HK-2 (cell line): ENCODE measurements around the gene PACS1.
"Not testable (repeated sequence)": the region's sequence is repeated elsewhere in the genome, so short reads cannot be mapped to it uniquely, and the experiment has no call there.

Experiments
- DNase-seq: peaks from one replicate; pipeline ENCODE4 v3.0.0-alpha.2; 2018; ENCODE audit not compliant: unreplicated experiment

Gene PACS1

DNA sequence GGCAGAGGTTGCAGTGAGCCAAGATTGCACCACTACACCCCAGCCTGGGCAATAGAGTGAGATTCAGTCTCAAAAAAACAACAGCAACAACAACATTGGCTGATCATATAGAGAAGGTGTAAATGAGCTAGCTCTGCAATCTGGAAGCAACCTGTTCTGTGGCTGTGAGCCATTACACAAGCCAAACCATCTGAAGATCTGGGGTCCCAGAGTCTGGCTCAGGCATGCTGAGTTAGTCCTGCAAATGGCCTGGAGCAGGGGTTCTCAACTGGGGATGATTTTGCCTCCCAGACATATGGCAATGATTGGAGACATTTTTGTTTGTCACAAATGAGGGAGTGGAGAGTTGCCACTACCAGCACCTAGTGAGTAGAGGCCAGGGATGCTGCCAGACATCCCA, 156.0 kb downstream of the PACS1 start:
- DNase-seq = no peak

DNA sequence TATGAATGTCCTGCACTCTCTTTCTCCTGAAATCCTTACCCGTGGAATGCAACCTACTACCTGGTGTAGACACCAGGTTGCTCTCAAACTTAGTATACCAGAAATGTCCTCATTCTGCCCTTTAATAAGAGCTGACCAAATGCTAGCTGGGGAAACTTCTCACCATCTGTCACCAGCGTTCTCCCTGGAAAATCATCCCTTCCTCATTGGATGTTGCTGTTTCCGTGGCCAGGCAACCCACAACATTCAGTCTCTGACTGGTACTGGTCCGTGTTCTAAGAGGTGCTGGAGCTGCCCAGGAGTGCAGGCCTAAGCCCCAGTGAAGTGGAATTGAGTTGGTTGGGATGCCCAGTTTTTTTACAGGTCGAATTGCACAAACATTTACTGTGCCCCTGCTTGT, 157.6 kb downstream of the PACS1 start:
- no peak for DNase-seq

DNA sequence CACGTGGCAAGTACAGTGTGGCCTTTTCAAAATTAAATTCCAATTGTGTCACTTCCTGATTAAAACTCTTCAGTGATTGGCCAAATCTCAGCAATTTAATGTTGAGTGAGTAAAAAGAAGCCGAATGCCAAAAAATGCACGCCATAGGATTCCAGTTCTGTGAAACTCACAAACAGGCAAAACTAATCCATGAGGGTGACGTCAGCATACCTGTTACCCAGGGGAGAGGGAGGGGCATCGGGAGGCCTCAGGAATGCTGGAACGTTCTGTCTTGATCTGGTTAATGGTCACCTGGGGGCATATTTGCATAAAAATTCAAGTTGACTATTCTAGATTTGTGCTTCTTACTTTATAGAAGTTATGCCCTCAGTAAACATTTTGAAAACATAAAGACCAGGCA, 158.4 kb downstream of the PACS1 start:
- DNase-seq = no peak

DNA sequence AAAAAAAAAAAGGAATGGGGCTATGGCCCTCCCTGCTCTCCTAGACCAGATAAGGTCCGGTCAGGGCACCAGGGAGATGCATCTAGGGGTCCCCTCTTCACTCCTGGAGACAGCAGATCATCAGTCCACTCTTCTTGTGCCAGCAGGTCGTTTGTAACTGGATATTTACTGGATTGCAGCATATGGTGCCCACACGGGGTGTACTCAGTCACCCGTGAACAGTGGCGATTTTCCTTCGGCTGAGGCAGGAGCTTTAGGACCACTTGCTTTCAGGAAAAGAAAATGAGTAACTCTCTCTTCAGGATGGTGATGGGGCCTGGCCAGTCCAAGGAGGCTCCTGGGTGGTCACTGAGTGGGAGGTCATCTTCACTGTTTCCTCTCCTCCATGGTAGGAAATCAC, 160.1 kb downstream of the PACS1 start:
- DNase-seq = no peak

DNA sequence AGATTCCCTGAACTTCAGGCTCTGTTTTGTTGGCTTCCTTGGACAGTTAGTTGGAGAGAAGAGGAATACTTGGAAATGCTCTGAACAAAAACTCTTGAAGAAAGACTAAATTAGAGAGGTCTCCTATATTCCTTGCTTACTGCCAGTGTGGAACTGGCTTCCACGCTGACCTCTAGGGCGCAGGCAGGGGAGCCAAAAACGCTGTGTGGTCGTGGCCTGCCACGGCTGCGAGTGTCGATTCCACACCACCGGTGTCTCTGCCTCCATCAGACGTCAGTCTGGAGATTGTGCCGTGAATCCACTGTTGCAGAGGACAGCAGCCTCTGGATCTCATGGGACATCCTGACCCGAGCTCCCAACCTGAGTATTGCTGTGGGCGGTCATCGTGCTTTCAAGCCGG, 160.9 kb downstream of the PACS1 start:
- no peak for DNase-seq

DNA sequence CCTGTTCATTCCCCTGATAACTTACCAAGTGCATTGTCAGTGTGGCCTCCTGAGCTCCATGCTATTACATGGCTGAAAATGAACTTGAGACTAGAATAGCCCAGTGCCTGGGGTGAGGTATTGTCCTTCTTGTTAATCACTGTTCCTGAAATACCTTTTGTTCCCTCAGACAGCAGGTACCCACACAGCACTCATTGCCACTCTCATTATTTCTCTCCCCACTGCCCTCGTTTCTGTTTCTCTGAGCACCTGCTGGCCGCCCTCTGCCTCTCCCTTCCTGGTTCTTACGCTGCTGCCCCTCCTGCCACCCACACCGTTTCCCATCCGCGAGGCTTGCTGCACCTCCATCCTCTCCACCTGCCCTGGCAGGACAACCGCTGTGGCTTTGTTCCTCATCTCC, 161.5 kb downstream of the PACS1 start:
- DNase-seq = no peak

DNA sequence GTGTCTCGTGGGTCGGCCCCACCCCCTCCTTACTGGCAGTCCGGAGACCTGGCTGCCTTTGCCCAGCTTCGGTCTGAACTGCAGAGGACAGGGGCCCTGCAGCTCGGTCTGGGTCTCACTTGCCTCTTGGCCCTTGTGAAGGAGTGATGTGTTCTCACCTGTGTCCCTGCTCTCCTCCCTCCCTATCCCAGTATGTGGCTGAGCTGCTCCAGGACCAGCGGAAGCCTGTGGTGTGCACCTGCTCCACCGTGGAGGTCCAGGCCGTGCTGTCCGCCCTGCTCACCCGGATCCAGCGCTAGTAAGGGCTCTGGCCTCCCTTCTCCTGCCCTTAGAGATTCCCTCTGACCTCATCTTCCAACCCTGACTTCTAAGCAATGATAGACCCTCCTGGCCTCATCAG, 162.7 kb downstream of the PACS1 start:
- no peak for DNase-seq

DNA sequence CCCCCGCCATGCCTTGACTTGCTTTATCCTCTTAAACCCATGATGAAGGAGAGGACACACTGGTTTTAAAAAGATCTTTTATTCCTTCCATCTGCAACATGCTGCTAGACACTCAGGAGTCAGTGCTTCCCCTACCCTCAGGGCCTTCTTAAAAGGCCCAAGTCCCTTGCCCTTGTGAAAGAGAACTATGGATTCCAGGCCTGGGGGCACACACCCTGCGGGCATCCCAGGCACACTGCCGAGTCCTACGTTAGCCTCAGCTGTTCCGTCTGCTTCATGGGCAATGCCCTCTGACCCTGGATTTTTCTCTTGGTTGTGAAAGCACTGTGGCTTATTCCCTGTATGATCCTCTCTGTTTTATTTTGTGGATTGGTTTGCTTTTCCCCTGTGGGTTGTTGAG, 163.2 kb downstream of the PACS1 start:
- no peak for DNase-seq

DNA sequence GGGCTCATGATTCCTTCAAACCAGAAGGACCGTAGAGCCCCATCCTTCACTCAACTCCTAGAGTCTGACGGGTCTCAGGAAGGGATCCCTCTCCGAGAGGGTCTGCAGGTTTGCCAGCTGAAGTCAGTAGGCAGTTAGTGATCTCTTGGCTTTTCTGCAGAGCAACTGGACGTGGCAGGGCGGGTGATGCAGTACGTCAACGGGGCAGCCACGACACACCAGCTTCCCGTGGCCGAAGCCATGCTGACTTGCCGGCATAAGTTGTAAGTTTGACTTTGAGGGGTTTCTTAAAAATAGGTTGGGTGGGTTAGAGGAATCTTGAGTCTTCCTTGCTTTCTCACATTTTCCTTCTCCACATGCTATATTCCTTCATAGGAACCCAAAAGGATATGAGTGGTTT, 165.1 kb downstream of the PACS1 start:
- no peak for DNase-seq

DNA sequence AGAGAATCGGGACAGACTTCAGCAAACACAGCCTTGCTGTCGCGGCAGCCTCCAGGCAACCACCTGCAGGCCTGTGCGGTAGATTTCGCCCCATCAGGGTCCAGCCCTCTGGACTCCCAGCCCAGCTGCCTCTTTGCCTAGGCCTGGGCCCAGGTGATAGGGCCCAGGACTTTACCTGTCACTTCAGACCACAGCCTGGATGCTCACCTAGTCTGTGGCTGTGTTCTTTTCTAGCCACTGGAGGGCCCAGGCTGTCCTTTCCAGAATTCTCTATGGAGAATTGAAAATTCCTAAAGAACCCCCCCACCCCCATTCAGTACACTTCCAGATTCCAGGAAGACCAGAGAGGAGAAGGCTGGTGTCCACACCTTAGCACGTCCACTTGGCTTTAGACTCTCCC, 167.8 kb downstream of the PACS1 start:
- no peak for DNase-seq

DNA sequence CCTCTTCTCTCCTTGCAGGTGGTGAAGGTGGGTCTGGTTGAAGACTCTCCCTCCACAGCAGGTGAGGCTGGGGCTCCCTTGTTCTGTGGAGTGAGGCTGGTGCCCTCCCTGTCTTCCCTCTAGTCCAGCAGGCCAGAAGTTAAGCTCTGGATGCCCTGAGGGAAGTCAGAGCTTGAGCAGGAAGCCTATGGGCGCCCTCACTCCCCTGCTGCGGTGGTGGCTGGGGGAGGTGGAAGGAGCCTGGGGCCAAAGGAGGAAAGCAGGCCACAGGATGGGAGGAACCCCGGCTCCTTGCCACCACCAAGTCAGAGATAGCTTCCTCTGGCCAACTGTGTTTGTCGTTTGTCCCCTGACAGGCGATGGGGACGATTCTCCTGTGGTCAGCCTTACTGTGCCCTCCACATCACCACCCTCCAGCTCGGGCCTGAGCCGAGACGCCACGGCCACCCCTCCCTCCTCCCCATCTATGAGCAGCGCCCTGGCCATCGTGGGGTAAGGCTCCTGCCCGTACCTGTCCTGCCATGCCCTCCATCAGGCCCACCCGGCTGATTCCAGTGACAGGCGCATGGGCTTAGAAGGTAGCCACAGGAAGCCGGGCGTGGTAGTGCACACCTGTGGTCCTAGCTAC, 168.8 kb downstream of the PACS1 start:
- no peak for DNase-seq

DNA sequence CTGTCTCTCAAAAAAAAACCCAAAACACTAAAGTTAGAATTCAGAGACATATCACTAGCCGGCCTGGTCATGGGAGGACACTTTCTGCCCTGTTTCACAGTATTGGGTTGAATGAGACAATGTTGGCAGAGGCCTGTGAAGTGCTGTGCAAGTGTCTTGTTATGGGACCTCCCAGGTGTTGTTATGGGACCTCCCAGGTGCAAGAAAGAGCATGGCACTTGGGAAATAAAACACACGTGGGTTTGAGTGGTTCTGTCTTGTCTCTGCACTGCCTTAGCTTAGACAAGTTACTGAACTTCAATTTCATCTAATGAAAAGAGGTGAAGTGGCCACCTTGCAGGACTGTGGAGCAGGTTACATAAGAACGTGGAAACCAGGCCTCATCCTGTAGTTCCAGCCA, 169.4 kb downstream of the PACS1 start:
- no peak for DNase-seq

DNA sequence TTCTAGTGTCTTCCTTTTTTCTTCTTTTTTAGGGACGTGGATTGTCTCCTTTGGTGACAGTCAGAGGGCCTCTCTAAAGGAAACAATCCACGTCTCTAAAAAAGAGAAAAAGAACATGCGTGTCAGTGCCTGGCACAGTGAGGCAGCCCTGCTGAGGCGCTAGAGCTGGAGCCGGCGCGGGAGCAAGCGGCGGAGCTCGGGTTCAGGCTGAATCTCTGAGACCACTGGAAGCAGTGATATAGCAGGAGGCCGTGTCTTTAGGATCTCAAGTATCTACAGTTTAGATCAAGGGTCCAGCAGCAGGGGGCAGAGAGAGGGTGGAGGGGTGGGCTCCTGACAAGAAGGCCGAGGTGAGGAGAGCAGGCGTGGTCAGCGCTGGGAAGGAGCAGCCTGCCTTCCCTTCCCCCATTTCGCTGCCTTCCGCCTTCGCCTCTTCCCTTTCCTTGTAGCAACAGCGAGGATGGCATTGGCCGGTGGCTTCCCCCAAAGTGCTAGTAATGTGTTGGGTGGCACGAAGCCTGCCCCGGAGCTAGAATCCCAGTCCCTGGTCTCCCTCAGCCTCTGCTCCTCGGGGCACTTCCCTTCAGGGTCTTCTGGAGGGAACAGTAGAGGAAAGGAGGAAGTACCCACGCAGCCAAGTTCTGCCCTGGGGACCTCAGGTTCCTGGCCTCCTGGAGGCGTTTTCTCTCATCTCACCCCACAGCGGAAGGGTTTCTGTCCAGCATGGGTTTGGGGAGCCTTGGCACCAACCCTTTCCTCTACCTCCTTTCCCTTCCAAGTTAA, 170.1 kb downstream of the PACS1 start:
- no peak for DNase-seq

DNA sequence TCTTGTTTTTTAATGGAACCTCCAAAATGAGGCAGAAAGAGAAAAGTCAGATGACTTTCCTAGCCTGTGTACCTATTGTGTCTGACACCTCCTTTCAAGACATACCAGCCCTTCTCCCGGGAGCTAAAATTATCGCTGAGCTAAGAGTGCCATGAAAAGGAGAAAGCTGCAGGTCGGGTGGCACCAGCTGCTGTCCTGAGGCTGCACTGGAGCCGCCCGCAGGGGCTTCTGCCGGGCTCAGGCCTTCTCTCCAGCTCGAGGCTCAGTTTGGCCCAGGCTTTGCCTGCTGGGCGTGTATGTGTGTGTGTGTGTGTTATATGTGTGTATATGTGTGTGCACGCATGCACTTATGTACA, 170.7 kb downstream of the PACS1 start:
- no peak for DNase-seq

DNA sequence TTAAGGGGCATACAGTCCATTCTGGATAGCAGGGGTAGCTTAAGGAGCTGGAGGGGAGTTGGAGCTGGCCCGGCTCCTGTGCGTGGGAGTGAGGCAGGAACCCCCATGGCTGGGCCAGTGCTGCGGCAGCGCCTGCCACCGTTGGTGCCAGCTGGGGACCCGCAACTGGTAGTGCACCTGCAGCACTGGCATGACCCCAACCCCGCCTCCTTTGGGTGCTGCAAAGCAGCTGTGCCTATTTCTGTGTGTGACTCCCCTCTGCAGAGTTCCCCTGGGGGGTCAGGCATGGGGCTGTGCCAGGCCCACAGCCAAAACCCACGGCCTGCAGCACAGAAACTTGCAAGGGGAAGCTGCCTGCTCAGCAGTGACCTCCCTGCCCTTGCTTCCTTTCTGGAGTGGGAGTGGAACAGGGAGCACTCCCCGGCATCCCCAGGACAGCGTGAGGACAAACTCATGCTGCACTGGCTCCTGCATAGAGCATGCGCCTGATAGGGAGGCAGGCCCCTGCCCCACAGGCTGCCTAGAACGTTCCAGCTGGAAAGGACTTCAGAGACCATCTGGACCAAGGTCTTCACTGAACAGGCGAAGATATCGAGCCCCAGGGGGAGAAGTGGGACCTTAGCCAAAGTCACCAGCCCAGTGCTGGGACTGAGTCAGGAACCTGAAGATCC, 172.2 kb downstream of the PACS1 start:
- no peak for DNase-seq

DNA sequence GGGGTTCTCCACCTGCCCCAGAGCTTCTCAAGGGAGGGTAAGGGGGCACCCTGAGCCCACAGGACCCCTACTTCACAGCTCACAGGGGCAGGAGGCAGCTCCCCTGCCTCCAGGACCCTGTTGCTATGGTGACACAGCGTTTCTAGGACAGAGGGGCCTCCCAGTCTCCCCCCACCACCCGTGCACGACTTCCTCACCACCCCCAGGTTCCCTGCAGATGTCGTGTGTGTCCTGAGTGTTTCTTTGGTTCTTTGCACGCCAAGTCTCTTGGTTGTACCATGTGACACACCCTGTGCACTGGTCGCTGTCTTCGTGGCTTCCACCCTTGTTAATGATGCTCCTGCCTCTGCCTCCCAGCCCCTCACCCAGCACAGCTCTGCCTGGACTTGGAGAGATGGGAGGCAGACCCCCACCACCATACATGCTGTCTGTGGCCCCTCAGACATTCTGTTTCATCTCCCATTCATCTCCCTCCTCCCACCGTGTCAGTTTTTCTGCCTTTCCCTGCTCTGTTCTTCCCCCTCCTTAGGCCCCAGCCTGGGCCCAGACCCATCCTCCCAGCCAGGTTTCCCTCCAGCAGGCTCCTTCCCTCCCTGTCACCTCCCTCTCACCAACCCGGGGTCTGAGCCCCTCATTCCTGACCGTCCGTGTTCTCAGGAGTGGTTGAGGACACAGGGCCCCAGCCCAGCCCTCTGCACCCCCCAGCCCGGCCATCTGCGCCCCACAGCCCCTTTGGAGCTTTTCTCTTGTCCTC, 173.9 kb downstream of the PACS1 start:
- no peak for DNase-seq

DNA sequence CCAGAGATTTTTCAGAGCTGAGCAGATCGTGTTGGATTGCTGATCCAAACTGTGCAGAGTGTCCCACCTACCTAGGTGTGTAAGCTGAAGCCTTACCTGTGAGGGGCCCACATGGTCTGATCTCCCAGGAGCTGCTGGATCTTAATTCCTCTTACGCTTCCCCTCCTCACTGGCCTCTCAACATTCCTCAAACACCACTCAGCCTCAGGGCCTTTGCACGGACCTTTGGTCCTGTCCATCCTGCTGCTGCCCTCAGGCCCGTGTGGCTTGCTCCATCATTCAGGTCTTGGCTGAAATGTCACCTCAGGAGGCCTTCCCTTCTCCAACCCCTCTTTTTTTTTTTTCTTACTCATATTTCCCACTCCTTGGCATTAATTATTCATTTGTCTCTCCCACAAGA, 177.2 kb downstream of the PACS1 start:
- DNase-seq = no peak

DNA sequence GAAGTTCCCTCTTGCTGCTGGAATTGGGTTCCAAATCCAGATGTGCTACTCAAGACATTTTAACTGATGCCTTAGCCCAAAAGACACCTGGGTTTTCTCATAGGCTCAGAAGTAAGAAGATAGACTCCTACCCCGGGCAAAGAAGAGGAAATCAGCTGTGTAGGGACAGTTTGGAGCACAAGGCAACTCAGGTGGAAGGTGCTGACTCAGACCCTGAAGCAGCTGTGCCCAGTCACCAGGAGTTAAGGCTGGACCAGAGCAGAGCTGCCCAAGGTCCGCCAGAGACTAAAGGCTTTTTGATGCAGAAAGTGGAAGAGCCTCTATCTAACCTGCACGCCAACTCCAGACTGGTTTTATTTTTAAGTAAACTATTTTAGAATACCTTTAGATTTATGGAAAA, 177.7 kb downstream of the PACS1 start:
- no peak for DNase-seq

DNA sequence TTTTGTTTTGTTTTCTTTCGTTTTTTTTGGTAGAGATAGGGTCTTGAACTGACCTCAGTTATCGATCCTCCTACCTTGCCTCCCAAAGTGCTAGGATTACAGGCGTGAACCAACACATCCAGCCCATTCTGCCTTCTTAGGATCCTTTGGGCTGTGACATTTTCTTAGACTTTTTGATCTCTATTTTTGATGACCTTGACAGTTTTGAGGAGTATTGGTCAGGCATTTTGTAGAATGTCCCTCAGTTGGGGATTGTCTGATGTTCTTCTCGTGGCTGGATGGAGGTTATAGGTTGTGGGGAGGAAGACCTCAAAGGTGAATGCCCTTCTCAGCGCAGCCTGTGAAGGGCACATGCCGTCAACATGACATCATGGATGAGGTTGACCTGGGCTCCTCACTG, 178.8 kb downstream of the PACS1 start:
- no peak for DNase-seq

DNA sequence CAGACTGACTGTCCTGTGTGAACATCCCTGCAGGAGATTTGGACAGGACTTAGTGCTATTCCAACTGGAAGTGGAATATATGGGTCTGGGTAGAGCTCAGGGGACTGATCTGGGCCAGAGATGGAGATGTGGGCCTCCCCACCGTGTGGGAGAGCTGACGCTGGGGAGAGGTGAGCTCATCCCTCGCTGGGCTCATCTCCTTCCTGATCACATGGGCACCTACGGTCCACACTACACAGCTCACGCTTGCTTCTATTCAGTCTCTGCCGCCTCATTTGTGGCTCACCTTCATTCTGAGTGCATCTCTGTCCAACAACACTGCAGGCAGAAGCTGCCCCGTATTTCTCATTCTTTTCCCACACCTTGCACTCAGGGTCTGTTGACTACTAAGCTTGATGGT, 181.7 kb downstream of the PACS1 start:
- DNase-seq = no peak

DNA sequence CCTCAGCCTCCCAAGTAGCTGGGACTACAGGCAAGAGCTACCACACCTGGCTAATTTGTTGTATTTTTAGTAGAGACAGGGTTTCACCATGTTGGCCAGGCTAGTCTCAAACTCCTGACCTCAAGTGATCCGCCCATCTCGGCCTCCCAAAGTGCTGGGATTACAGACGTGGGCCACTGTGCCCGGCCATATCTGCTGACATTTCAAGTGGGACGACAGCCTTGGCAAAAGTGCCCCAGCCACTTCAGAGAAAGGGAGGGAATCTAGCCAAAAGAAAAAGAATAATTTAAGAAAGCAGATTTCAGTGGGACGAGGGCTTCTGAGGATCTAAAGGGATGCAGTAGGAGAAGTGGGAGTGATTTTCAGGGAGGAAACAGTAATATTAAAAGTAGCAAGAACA, 183.0 kb downstream of the PACS1 start:
- DNase-seq = not testable (repeated sequence)

DNA sequence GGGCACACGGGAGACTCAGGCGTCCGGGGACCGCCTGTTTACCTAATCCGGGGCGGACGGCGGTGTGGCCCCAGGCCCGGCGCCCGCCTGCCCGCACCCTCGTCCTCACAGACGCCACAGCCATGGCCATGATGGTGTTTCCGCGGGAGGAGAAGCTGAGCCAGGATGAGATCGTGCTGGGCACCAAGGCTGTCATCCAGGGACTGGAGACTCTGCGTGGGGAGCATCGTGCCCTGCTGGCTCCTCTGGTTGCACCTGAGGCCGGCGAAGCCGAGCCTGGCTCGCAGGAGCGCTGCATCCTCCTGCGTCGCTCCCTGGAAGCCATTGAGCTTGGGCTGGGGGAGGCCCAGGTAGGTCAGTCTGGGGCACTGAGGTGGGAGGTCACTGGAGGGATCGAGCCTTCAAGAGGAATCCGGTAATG, 188.4 kb downstream of the PACS1 start:
- DNase-seq = no peak

DNA sequence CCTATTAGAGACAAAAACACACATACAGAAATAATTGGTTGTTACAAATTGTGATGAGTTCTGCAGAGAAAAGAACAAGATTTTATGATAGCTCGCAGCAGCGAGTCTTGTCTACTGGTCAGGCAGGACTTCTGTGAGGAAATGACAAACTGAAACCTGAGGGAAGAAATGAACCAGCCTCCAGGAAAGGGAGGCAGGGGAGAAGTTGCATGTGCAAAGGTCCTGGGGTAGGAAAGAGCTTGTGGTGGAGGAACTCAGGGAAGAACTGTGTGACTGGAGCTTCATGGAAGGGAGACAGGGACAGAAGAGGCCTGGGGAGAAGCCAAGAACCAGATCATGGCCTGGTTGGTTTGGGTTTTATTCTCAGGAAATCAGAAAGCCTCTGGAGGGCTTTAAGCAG, 189.2 kb downstream of the PACS1 start:
- no peak for DNase-seq
